H1 (cell line): ENCODE data around the gene LCLAT1. TPM values are rescaled to one million over a fixed set of nuclear protein-coding genes. Genes with fewer than 3 reads are reported as not detected.

Experiments
- CHD7 ChIP-seq: fragments of 300-600 bp; sonication (generic); IDR thresholded peaks from 2 replicates; pipeline ENCODE4 v1.7.1; 2012; ENCODE audit warnings: low read length, moderate library complexity, mild to moderate bottlenecking, inconsistent platforms; ENCODE audit not compliant: insufficient replicate concordance
- CREB1 ChIP-seq: IDR thresholded peaks from 2 replicates; pipeline ENCODE4 v1.6.1; 2012; ENCODE audit warnings: inconsistent platforms
- EP300 ChIP-seq, 2 experiments: IDR thresholded peaks; 1 replicate in 1 of 2; 2 replicates in 1 of 2; pipeline ENCODE4 v1.6.1; 2011 to 2012; ENCODE audit warnings: low read depth in 2 of 2, low read length in 2 of 2, mild to moderate bottlenecking in 2 of 2, borderline replicate concordance in 1 of 2, inconsistent platforms in 1 of 2, moderate library complexity in 1 of 2
- NANOG ChIP-seq: IDR thresholded peaks from 2 replicates; pipeline ENCODE4 v1.6.1; 2011; ENCODE audit warnings: low read length, low read depth, mild to moderate bottlenecking, inconsistent platforms; ENCODE audit not compliant: insufficient read depth, poor library complexity, severe bottlenecking
- TCF12 ChIP-seq: IDR thresholded peaks from 2 replicates; pipeline ENCODE4 v1.6.1; 2011; ENCODE audit warnings: low read depth, mild to moderate bottlenecking, low read length
- ZNF274 ChIP-seq: IDR thresholded peaks from 2 replicates; pipeline ENCODE4 v1.7.0; 2012; ENCODE audit warnings: low read length, borderline replicate concordance; ENCODE audit errors: extremely low read depth
- polyA plus RNA-seq, 7 experiments: library from polyadenylated mRNA; depleted of rRNA in 3 of 7; stranded (reverse) in 5 of 7; unstranded in 2 of 7; fragments of >200 nt in 5 of 7; fragments of 200-250 nt in 2 of 7; gene quantifications; 1 replicate in 5 of 7; 2 replicates in 1 of 7; 4 replicates in 1 of 7; pipeline versions ENCODE4 v1.2.1 to v1.2.3, GENCODE V29; 2011 to 2013; ENCODE audit warnings: missing spikeins in 2 of 7, mixed read lengths in 2 of 7
- total RNA-seq: library from RNA; stranded (reverse); fragmentation: NEBNext Ultra II Directional; extraction: Animal tissue kit (Norgen Biotek cat#: 25700); gene quantifications from 2 replicates; pipeline ENCODE4 v1.2.1, GENCODE V29; 2021

Gene LCLAT1
- total and polyA plus RNA-seq, 2 of the 8 experiments (the other 6 are each of a cell fraction or from before 2014, with no cell fraction given): 7.6 to 22.0 TPM

GRCh38 chr2:30512243-30512886, 65.3 kb downstream of the LCLAT1 start (continued):
- no peak for TF ChIP-seq CREB1
- no peak for TF ChIP-seq NANOG
- no peak for TF ChIP-seq EP300 (IDR thresholded peaks at IDR 0.05; ENCODE audit: borderline replicate concordance in 1 of 2, low read depth in 2 of 2, low read length in 2 of 2)
- TF ChIP-seq TCF12: no peak
- no peak for TF ChIP-seq ZNF274
- TF ChIP-seq CHD7: no peak
